Omental fat pad (tissue), 4 donors: ENCODE measurements around the gene CYB561D1. TPM values are rescaled to one million over a fixed set of nuclear protein-coding genes. Genes with fewer than 3 reads are reported as not detected.
"Not testable (repeated sequence)": the region's sequence is repeated elsewhere in the genome, so short reads cannot be mapped to it uniquely, and the experiment has no call there.

Experiments used
- ATAC-seq: fragments of 150-250 bp; one replicate; pipeline ENCODE4 v1.9.1; 2016; ENCODE audit warnings: mild to moderate bottlenecking, moderate library complexity; ENCODE audit not compliant: low FRiP score
- DNase-seq: peaks from one replicate; pipeline ENCODE4 v3.0.0-alpha.2; 2019; ENCODE audit warnings: low spot score
- total RNA-seq, 4 donors: library from RNA; depleted of rRNA; stranded (reverse); fragments of >200 nt; gene quantifications; one replicate each; pipeline ENCODE4 v1.1.0, GENCODE V29; 2016
- TF ChIP-seq, protein P1 (sequence below), 3 donors: fragments of 450-650 bp; IDR thresholded peaks; one replicate each; pipeline ENCODE4 v1.5.1; 2016 to 2017; ENCODE audit warnings: antibody characterized with exemption in 3 of 3, mild to moderate bottlenecking in 3 of 3, moderate library complexity in 2 of 3

CYB561D1 gene
- total RNA-seq, 4 donors from 2014 or later = 6.1 to 12.0 (median 8.4) TPM

DNA sequence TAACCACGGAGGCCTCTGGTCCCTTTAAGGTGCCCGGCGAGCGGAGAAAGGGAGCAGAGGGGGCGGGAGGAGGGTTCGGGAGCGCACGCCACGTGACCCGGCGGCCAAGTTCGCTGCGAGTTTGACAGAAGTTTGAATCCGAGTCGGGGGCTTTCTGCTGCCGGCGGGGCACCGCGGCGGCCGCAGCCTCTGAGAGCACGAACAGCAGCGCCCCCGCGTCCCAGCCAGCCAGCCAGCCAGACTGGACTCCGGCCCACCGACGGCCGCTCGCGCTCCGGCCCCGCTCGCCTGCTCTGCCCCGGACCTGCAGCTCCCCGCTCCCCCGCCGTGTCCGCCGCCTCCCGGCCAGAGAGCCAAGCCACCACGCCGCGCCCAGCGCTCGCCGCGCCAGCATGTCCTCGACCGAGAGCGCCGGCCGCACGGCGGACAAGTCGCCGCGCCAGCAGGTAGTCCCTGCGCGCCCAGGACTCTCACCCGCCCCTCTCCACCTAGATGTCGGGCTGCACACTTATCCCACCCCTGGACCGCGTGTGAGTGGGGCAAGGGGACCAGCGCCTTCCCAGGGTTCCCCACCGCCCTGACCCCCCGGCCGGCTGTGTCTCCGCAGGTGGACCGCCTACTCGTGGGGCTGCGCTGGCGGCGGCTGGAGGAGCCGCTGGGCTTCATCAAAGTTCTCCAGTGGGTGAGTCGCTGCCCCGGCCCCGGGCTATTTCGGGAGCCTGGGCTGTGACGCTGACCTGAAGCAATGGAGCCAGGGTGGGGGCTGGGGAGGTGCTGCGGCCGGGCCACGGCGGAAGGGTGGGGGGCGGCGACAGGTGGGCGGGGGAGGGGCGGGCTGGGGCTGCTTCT, 27.2 kb upstream of the CYB561D1 start, which contains the start of gene SYPL2:
Gene SYPL2, plus strand, starts transcription at position 95 of the 849 bp plus-strand sequence. Its CDS starts 298 bp downstream, at position 393.
- TF ChIP-seq, protein P1, sequence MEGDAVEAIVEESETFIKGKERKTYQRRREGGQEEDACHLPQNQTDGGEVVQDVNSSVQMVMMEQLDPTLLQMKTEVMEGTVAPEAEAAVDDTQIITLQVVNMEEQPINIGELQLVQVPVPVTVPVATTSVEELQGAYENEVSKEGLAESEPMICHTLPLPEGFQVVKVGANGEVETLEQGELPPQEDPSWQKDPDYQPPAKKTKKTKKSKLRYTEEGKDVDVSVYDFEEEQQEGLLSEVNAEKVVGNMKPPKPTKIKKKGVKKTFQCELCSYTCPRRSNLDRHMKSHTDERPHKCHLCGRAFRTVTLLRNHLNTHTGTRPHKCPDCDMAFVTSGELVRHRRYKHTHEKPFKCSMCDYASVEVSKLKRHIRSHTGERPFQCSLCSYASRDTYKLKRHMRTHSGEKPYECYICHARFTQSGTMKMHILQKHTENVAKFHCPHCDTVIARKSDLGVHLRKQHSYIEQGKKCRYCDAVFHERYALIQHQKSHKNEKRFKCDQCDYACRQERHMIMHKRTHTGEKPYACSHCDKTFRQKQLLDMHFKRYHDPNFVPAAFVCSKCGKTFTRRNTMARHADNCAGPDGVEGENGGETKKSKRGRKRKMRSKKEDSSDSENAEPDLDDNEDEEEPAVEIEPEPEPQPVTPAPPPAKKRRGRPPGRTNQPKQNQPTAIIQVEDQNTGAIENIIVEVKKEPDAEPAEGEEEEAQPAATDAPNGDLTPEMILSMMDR (IDR thresholded peaks at IDR 0.05) = no peak
- no peak for DNase-seq
- ATAC-seq = peak; percentile 77

DNA sequence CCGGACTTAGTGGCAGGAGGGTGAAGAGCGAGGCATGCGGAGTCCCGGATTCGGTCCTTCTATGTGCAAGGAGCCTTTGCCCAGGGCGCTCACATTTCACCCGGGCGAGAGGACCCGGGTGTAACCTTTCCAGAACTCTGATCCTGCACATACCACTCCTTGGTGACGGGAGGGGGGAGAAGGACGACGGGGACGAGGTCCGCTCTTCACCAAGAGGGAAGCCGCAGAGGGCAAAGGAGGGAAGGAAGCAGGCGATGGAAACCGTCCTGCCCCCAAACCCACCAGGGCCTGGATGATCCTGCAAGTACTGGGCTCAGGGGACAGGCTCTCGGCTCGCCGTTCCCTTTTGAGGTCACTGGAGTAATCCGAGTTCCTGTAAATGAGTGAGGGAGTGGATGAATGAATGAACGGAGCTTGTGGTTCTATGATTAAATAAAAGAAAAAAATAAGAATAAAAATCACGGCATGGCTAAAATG, 26.6 kb upstream of the CYB561D1 start:
- TF ChIP-seq, protein P1 (IDR thresholded peaks at IDR 0.05) = no peak
- no peak for ATAC-seq
- DNase-seq = no peak

DNA sequence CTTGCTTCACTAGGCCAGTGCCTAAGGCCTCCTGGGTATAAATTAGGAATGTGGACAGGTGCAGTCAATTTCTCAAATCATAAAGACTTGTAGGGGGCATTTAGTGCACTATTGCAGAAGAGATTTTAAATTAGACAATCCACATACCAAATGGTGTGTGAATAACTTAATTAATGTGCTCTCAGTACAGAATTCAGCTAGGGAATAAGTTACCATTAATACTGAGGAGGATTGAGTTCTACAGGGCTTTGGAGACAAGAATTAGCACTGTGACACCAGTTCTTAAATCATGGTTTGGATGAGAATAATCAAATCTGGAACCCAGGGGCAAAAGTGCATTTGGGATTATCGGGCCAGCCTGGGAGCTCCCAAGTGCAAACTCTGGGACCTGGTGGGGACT, 25.8 kb upstream of the CYB561D1 start:
- DNase-seq = no peak
- TF ChIP-seq, protein P1 (IDR thresholded peaks at IDR 0.05) = no peak
- no peak for ATAC-seq

DNA sequence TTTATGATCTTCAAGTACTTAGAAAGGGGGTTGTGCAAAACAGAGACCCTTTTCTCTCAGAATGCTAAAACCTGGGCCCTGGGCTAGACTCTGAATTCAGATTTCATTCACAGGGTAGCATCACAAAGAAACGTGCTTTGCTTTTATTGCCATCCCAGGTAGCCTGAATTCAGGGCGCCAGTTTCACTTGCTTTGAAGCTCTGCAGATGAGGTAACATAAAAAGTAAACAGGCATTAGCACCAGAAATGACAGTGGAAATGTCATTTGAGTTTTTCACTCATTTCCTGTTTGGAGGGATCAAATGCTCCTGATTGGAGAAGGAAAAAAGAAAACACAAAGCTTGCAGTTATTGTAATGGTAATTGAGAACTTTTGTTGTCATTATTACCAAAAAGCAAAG, 25.0 kb upstream of the CYB561D1 start:
- TF ChIP-seq, protein P1 (IDR thresholded peaks at IDR 0.05) = no peak

DNA sequence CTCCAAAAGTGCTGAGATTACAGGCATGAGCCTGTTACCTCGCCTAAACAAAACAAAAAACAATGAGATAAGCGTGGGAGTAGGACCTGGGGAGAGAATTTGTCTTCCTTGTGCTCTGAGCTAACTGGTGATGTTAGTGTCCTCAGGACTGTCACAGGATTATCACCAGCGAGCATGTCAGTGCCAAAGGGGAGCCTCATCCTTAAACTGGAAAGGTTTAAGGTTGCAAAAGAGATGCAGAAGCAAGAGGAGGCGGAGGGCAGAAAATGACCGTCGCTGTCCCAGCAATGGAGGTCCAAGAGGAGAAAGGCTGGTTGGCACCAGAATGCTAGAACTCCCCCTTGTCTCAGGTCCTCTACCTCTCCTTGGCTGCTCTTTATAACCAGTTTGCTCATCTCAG, 23.6 kb upstream of the CYB561D1 start:
- TF ChIP-seq, protein P1 (IDR thresholded peaks at IDR 0.05) = no peak
- ATAC-seq (no peak), DNase-seq (no peak)

More for the DNA sequence above, 25.0 kb upstream of the CYB561D1 start:
- no peak for ATAC-seq
- DNase-seq = no peak

DNA sequence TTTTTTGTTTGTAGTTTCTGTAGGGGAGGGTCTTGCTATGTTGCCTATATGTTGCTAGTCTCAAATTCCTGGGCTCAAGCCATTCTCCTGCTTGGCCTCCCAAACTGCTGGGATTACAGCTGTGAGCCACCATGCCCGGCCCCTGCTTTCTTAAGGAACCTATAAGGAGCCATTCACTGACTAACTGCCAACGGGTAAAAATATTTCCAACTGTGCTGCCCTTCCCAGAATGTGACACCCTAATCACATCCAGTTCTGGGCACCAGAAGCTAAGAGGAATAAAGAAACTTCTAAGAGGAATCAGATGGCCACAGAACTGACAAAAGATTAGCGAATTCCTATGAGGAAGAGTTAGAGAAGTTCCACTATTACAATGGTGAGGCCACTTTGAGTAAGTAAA, 21.1 kb upstream of the CYB561D1 start:
- no peak for DNase-seq
- TF ChIP-seq, protein P1 (IDR thresholded peaks at IDR 0.05) = no peak
- ATAC-seq = no peak

DNA sequence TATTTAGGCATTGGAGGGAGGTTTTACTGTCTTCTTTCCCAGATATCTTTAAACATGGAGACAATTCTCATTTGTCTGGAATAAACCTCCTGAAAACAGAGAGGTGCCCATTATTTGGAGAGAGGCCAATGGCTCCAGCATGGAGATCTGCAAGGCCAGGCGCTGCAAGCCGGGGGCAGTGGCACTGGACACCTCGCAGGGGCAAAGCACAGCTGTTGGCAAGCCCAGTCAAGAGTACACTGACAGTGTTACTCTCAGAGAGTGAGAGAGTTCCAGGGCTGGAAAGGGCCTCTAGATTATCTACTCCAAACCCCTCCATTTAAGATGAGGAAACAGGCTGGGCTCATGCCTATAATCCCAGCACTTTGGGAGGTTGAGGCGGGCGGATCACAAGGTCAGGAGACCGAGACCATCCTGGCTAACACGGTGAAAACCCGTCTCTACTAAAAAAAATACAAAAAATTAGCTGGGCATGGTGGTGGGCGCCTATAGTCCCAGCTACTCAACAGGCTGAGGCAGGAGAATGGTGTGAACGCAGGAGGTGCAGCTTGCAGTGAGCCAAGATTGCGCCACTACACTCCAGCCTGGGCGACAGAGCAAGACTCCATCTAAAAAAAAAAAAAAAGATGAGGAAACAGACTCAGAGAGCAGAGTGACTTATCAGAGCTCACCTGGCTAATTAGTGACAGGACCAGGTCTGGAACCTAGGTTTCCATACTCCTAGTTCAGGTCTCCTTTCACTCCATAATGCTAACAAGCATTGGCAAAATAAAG, 20.4 kb upstream of the CYB561D1 start:
- not testable (repeated sequence) for DNase-seq, ATAC-seq
